Transverse colon (tissue), 4 donors: ENCODE measurements around the gene PREX1. TPM values are rescaled to one million over a fixed set of nuclear protein-coding genes. Genes with fewer than 3 reads are reported as not detected.

Experiments
- DNase-seq: peaks from one replicate; pipeline ENCODE4 v3.0.0-alpha.2; 2019
- H3K27ac ChIP-seq, 4 donors: fragments of 200-600 bp; sonication (generic); 2 replicates each; pipeline ENCODE4 v1.5.1; 2016 to 2018; ENCODE audit warnings: inconsistent platforms in 4 of 4
- H3K27me3 ChIP-seq: fragments of 200-600 bp; sonication (generic); 2 replicates; pipeline ENCODE4 v1.5.1; 2017; ENCODE audit warnings: inconsistent platforms
- H3K36me3 ChIP-seq, 4 donors: fragments of 200-600 bp; sonication (generic); 2 replicates each; pipeline ENCODE4 v1.5.1; 2017 to 2019; ENCODE audit warnings: inconsistent platforms in 4 of 4
- H3K4me1 ChIP-seq, 4 donors: fragments of 200-600 bp; sonication (generic); 2 replicates each; pipeline ENCODE4 v1.5.1; 2017 to 2020; ENCODE audit warnings: inconsistent platforms in 4 of 4
- H3K4me3 ChIP-seq, 4 donors: fragments of 200-600 bp; sonication (generic); 1 replicate in 1 of 4; 2 replicates in 3 of 4; pipeline versions ENCODE4 v1.5.1 to v1.6.1; 2017 to 2019; ENCODE audit warnings: inconsistent platforms in 4 of 4
- H3K9me3 ChIP-seq, 2 donors: fragments of 200-600 bp; sonication (generic); 2 replicates each; pipeline ENCODE4 v1.5.1; 2017 to 2019; ENCODE audit warnings: inconsistent platforms in 2 of 2
- EP300 ChIP-seq: sonication (generic); formaldehyde crosslinking; IDR thresholded peaks from one replicate; pipeline ENCODE4 v1.6.1; 2017; ENCODE audit warnings: antibody characterized with exemption, low read depth
- POLR2A ChIP-seq: fragments of 450-650 bp; IDR thresholded peaks from one replicate; pipeline ENCODE4 v1.6.1; 2016; ENCODE audit warnings: antibody characterized with exemption, mild to moderate bottlenecking, moderate library complexity
- POLR2AphosphoS5 ChIP-seq, 3 donors: sonication (generic); formaldehyde crosslinking; IDR thresholded peaks; one replicate each; pipeline ENCODE4 v1.6.1; 2016; ENCODE audit warnings: antibody characterized with exemption in 3 of 3
- WGBS, 2 donors: methylation state at CpG; one replicate each; pipeline ENCODE4 v1.1.5; 2018; ENCODE audit warnings: low coverage in 1 of 2; 5-methylcytosine and 5-hydroxymethylcytosine counted together
- in situ Hi-C, 4 donors: fragments of 200-750 bp; cut with MboI; loops; one replicate each; pipeline versions ENCODE4 v1.15.0 to v1.15.1; 2017; ENCODE audit warnings: low sequenced_read_pairs in 3 of 4, low pct_ligation_motif_present in 1 of 4, low pct_unique_long_range_greater_than_20kb in 1 of 4
- intact Hi-C: fragments of 100-400 bp; cut with DNase I; formaldehyde crosslinking; loops from one replicate; pipeline ENCODE4 v1.15.1; 2023; ENCODE audit warnings: low total_unique reads
- total RNA-seq, 4 donors: library from RNA; depleted of rRNA; stranded (reverse); fragments of >200 nt; gene quantifications; one replicate each; pipeline ENCODE4 v1.1.0, GENCODE V29; 2016
- TF ChIP-seq, protein P1 (sequence below), 5 experiments: fragments of 200-600 bp in 3 of 5; fragments of 450-650 bp in 2 of 5; sonication (generic) in 3 of 5; IDR thresholded peaks; 1 replicate in 2 of 5; 2 replicates in 3 of 5; pipeline ENCODE4 v1.5.1; 2016 to 2017; ENCODE audit warnings: antibody characterized with exemption in 5 of 5, inconsistent platforms in 3 of 5, mild to moderate bottlenecking in 2 of 5, moderate library complexity in 1 of 5

Gene PREX1
- total RNA-seq, 4 donors from 2014 or later = 10.9 to 29.9 (median 16.6) TPM

DNA sequence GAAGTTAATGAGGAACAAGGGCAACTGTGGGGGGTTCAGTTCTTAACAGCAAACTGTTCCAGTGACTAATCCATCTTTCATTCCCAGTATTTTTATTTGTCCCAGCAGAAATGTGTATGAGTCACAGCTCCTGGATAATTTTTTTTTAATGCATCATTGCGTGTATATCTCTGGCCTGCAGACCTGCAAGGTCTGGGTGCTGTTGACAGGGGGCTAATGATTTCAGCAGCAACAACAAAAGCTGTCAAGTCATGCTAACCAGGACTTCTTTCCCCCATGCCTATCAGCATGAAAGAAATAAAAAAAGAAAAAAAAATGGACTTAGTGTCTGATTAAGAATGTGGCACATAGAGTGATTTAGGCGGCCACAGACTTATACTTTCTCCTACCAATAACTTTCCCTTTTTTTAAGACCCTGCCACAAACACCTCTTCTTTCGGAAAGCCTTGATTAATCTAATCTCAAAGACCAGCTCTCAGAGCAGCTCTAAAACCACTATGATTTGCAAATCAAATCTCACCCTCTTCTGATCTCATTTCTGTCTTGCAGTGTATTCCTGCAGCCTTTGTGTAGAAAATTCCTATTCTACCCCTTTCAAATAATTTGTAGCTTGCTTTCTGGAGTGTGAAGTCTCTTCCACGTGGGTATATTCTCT, 14.2 kb upstream of the PREX1 start:
- intact Hi-C loops (no loop called here), in situ Hi-C loops (no loop called here)
- Histone ChIP-seq H3K9me3 (no peaks in the 10 kb centered on the region), H3K4me3 (no peak overlapping the region), H3K27ac (no peak overlapping the region), H3K36me3 (no peaks in the 10 kb centered on the region), H3K4me1 (no peaks in the 10 kb centered on the region), H3K27me3 (no peaks in the 10 kb centered on the region)
- WGBS, 2 donors = 48 to 55% methylated on average over 4 of the region's 4 CpGs
- TF ChIP-seq EP300 = no peak
- DNase-seq = no peak

GRCh38 chr20:48841196-48841874, 13.5 kb upstream of the PREX1 start:
- H3K4me1 ChIP-seq = no peaks in the 10 kb centered on the region
- no peaks in the 10 kb centered on the region for H3K36me3 ChIP-seq
- in situ Hi-C loops = no loop called here
- DNase-seq = no peak
- intact Hi-C loops = no loop called here
- H3K27me3 ChIP-seq = no peaks in the 10 kb centered on the region
- WGBS, 2 donors = 76 to 85% methylated on average over 5 to 7 of the region's 7 CpGs
- no peaks in the 10 kb centered on the region for H3K9me3 ChIP-seq
- no peak overlapping the region for H3K27ac ChIP-seq
- no peak overlapping the region for H3K4me3 ChIP-seq
- TF ChIP-seq POLR2A = no peak

GRCh38 chr20:48839154-48839917, 11.5 kb upstream of the PREX1 start:
- H3K4me1 ChIP-seq = no peaks in the 10 kb centered on the region
- in situ Hi-C loops = no loop called here

GRCh38 chr20:48837014-48837413, 9.2 kb upstream of the PREX1 start:
- intact Hi-C loops = no loop called here
- WGBS, 2 donors = 75 to 83% methylated on average over 1 to 3 of the region's 3 CpGs
- H3K4me3 ChIP-seq = no peak overlapping the region
- DNase-seq = no peak
- no peaks in the 10 kb centered on the region for H3K9me3 ChIP-seq
- in situ Hi-C loops = no loop called here
- no peak overlapping the region for H3K27ac ChIP-seq
- TF ChIP-seq, protein P1, sequence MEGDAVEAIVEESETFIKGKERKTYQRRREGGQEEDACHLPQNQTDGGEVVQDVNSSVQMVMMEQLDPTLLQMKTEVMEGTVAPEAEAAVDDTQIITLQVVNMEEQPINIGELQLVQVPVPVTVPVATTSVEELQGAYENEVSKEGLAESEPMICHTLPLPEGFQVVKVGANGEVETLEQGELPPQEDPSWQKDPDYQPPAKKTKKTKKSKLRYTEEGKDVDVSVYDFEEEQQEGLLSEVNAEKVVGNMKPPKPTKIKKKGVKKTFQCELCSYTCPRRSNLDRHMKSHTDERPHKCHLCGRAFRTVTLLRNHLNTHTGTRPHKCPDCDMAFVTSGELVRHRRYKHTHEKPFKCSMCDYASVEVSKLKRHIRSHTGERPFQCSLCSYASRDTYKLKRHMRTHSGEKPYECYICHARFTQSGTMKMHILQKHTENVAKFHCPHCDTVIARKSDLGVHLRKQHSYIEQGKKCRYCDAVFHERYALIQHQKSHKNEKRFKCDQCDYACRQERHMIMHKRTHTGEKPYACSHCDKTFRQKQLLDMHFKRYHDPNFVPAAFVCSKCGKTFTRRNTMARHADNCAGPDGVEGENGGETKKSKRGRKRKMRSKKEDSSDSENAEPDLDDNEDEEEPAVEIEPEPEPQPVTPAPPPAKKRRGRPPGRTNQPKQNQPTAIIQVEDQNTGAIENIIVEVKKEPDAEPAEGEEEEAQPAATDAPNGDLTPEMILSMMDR (IDR thresholded peaks at IDR 0.05) = no peak
- TF ChIP-seq EP300 (no peak), POLR2AphosphoS5 (IDR thresholded peaks at IDR 0.05) (no peak), POLR2A (no peak)
- no peaks in the 10 kb centered on the region for H3K36me3 ChIP-seq
- no peaks in the 10 kb centered on the region for H3K27me3 ChIP-seq
- H3K4me1 ChIP-seq = peaks cover 0 to 9% (median 2%) of the 10 kb centered on the region in 4 donors

More at GRCh38 chr20:48839154-48839917, 11.5 kb upstream of the PREX1 start:
- no peak overlapping the region for H3K27ac ChIP-seq
- no peaks in the 10 kb centered on the region for H3K9me3 ChIP-seq
- intact Hi-C loops = no loop called here
- DNase-seq = no peak
- TF ChIP-seq EP300 = no peak
- TF ChIP-seq POLR2AphosphoS5 (IDR thresholded peaks at IDR 0.05) = no peak
- TF ChIP-seq POLR2A = no peak
- TF ChIP-seq, protein P1 (IDR thresholded peaks at IDR 0.05) = no peak
- H3K36me3 ChIP-seq = no peaks in the 10 kb centered on the region
- H3K4me3 ChIP-seq = no peak overlapping the region
- 60 to 74% methylated on average over 6 to 11 of the region's 11 CpGs for WGBS, 2 donors
- H3K27me3 ChIP-seq = no peaks in the 10 kb centered on the region

DNA sequence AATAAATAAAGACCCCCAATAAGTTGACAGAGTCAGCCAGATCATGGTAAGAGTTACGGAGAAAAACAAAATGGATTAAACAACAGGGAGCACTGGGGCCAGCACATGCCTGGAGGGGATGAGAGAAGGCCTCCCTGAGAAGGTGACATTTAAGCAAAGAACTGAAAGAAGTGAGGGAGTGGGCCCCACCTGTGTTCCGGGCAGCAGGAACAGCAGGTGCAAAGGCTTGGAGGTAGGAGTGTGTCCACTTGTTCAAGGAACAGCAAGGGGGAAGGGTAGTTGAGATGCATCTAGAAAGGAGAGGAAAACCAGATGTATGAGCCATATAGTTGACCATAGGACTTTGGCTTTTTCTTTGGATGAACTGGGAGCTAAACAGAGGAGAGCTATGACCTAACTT, 7.6 kb upstream of the PREX1 start:
- no peaks in the 10 kb centered on the region for H3K27me3 ChIP-seq
- in situ Hi-C loops = no loop called here
- intact Hi-C loops = no loop called here
- TF ChIP-seq POLR2AphosphoS5 (IDR thresholded peaks at IDR 0.05) (no peak), POLR2A (no peak), EP300 (no peak)
- TF ChIP-seq, protein P1 (IDR thresholded peaks at IDR 0.05) = no peak
- no peaks in the 10 kb centered on the region for H3K9me3 ChIP-seq
- H3K4me1 ChIP-seq = peaks cover 0 to 20% (median 9%) of the 10 kb centered on the region in 4 donors
- no peak overlapping the region for H3K27ac ChIP-seq
- WGBS, 2 donors = 80 to 89% methylated on average over 1 to 2 of the region's 2 CpGs
- no peaks in the 10 kb centered on the region for H3K36me3 ChIP-seq
- no peak overlapping the region for H3K4me3 ChIP-seq
- no peak for DNase-seq
